ENCODE results near the gene CIAO1.
"Not testable (repeated sequence)": the region's sequence is repeated elsewhere in the genome, so short reads cannot be mapped to it uniquely, and the experiment has no call there.

CIAO1 gene

GRCh38 chr2:96251721-96252292 is 14.2 kb upstream of the CIAO1 start:
- DNase-seq, result peak in 1 of 2 experiments; percentile 26

- no peak for DNase-seq
Measured at GRCh38 chr2:96252526-96252925, 13.5 kb upstream of the CIAO1 start.

- no peak for DNase-seq
Measured at GRCh38 chr2:96253006-96253405, 13.0 kb upstream of the CIAO1 start.

DNA sequence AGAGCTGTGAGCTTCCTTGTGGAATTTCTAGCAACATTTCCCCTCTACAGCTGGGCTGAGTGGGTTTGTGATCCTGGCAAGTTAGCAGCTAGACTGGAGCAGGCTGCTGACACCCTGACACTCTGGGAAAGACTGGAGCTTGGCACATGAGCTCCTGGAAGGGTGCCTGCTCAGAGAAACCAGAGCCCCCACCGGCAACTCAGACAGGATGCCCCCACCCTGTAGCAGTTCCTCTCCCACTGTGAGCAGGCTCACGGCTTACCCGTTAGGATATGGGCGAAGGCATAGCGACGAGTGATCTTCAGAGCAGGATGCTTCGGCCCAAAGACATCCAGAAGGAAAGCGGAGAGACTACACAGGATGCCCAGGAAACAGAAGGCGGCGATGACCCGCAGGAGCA is 11.5 kb upstream of the CIAO1 start:
- DNase-seq, result no peak

- DNase-seq, result no peak
Measured at GRCh38 chr2:96256611-96257113, 9.4 kb upstream of the CIAO1 start.

- not testable (repeated sequence) for DNase-seq
Measured at GRCh38 chr2:96257744-96258143, 8.3 kb upstream of the CIAO1 start.

DNA sequence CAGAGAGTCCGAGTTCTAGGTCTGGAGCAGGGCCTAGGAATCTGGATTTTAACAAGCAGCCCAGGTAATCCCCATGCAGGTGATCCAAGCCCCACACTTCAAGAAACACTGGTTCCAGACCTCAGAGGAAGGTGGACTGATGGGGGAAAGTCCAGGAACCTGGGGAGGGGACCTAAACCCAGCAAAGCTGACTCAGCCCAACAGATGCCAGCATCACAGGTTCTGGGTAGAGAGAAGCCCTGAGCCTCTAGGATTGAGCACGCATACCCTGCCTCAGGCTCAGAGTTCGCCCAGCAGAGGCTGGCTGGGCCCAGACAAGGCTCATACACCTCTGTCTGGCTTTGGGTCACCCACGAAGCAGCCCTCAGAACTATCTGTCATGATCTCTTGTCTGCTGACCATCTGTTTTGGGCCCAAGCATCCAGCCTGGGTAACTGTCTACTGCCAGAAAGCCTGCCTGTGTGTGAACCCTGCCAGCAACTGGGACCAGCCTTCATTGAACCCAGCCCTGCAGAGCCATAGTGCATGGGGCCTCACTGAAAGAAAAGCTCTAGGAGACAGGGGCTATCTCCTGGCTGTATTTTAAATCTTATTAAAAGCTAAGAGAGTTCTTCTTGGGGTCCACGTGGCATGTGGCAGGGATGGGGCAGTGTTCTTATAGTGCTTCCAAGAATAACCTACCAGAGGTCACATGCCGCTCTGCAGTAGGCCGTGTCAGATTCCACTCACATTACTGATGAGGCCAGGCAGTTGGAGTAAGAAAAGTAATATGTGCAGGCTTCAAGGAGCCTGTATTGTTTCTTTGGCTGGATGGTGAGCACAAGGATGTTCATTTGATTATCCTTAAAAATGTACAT is 7.6 kb upstream of the CIAO1 start:
- no peak for DNase-seq

- DNase-seq, result no peak
Measured at GRCh38 chr2:96259497-96259921, 6.5 kb upstream of the CIAO1 start.

DNA sequence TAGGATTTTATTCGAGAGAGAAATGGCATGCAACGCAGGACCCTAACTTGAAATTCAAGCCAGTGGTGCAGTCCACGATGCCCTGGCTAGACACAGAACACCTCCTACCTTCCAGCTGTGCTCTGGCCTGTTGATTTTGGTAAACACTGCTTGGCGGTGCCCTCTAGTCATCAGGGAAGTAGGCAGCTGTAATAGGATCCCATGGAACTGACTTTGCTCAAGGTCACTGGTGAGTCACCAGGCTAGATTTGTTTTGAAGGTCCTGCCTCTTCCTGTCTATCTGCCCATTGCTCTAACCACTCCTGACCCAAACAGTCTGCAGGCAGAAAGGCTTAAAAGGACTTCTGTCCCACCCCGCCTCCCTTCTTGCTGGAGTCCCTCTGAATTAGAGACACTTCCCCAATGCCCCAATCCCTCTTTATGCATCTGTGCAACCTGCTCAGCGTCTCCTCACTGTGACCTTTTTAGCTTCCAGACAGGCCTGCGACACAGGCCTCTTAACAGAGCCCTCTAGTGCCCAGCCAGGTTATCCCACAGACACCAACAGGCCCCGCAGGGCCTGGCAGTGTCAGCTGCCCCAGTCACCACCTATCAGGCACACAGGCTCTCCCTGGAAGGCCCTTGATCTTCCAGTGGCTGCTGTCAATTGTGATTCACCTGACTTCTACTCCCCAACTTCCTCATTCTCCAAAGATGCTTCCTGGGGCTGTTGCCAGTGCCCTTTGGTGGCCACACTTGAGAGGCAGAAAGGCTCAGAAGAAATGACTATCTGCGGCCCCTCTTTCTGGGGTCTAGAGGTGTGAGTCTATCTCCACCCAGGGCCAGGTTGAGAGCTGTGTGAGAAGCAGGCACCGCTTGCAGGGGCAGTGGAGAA is 5.4 kb upstream of the CIAO1 start:
- peak in 1 of 2 experiments; percentile 50 for DNase-seq

- no peak for DNase-seq
Measured at GRCh38 chr2:96261328-96262003, 4.6 kb upstream of the CIAO1 start.

GRCh38 chr2:96262306-96262705 is 3.7 kb upstream of the CIAO1 start:
- no peak for DNase-seq

GRCh38 chr2:96264086-96264485 is 1.9 kb upstream of the CIAO1 start:
- DNase-seq, result no peak

GRCh38 chr2:96264656-96265348 is 1.2 kb upstream of the CIAO1 start:
- peak in 1 of 2 experiments; percentile 65 for DNase-seq

DNA sequence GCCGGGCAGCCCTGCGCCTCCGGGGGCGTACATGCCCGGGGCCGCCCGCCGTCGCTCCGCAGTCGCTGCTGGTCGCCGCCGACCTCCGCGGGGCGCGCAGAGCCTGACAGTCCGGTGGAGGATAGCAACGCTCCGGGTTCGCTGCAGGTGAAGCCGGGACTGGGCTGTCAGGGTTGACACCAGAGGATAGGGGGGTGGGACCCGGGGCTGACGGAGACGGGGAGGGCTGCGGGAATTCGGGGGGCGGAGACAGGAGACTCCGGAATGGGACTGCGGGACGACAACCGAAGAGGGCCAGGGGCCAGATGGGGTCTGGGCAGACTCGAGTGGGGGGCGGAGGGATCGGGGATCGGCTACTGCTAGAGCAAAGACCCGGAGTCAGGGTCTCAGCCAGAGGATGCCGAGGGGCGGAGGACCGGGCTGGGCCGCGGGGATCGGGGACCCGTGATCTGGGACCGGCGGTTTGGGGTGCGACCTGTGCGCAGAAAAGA is 631 bp upstream of the CIAO1 start:
- peak in 1 of 2 experiments; percentile 75 for DNase-seq

DNA sequence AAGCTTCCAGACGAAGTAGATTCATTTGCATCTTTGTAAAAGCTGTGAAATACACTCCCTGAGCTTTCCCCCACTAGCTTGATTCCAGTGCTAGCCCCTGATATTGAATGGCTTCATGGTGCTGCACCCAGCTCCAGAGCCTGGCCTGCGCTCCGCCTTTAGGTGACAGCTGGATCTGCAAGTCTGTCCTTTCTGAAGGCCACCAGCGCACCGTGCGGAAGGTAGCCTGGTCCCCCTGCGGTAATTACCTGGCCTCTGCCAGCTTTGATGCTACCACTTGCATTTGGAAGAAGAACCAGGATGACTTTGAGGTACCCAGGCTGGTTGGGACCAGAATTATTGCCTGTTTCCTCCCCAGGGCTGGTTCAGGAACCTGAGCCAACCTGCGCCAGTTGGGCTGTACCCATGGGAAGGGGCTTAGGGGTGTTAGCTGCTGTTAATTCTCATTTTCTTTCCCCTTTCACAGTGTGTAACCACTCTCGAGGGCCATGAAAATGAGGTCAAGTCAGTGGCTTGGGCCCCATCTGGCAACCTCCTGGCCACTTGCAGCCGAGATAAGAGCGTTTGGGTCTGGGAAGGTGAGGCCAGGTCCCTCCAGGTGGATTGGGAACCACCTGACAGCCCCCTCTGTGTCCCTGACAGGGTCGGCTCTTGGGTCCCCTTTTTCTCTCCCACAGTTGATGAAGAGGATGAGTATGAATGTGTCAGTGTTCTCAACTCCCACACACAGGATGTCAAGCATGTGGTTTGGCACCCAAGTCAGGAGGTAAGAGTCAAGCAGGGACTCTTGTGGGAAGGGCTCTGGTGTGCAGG is 1.3 kb downstream of the CIAO1 start:
- peak; percentile 21 to 54 for DNase-seq

DNA sequence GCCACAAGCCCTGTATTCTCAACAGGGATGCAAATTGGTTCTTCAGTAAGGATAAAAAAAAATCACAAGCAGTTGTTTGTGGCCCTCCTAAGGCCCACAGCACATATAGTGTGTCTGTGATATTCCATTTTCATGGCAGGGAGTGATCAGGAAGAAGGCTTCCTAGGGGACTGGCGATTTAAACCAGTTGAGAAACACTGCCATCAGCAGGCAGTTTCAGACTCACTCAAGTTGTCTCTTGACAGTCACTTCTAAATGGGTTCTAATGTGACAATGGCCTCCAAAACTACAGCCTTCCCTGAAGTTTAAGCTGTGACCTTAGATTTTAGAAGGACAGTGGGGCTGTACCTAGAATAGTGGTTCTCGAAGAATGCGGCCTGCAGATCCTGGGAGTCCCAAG is 6.0 kb downstream of the CIAO1 start:
- DNase-seq, result no peak

DNA sequence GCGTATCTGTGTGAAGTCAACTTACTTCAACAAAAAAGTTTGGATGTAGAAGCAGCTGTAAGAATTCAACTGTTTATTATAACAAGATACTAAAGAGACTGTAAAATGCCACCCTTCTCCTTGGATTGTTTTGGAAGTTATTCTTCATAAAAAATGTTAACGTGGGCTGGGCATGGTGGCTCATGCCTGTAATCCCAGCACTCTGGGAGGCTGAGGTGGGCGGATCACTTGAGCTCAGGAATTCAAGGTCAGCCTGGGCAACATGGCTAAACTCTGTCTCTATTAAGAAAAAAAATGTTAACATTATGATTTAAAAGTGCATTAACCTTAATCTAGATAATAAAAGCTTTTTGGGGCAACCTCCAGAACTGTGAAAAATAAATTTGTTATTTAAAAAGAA is 7.7 kb downstream of the CIAO1 start:
- no peak for DNase-seq

DNA sequence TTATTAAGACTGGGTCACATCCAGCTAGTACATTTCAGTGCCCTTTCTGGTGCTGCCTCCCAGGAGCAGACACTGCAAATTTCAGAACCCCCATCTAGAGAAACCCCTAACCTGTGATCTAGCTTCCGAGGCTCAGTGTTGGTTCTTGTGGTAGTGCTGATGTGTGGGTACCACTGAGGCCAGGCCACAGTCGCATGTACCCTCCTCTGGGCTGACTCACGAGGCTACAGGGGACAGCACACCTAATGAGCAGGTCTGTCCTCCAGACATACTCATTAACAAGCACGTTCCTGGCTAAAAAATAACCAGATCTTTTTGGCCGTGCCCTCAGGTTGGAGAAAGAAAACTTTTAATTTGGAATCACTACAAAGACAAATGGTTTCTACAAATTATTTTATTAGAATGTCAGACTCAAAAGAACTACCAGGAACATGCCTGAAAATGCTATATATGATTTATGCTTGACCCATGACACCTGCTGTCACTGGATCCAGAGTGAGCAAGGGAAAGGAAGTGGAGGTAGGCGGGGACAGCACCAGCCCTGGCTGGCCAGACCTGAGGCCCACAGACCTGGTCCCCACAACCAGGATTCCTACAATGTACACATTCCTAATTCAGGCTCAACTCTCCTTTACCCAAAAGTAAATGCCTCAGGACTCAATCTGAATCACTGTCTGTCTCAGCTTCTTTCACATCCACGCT is 8.5 kb downstream of the CIAO1 start:
- no peak for DNase-seq

- DNase-seq, result no peak
Measured at GRCh38 chr2:96276787-96277499, 10.9 kb downstream of the CIAO1 start.

All from NCI-H526 (cell line).